HUES48 (cell line): Measurements from ENCODE around the gene PAQR4.

Source experiments
- H3K27ac ChIP-seq: one replicate; pipeline ENCODE4 v1.7.0; 2013; ENCODE audit warnings: low read depth, low read length, inconsistent platforms
- H3K27me3 ChIP-seq: 2 replicates; pipeline ENCODE4 v1.6.1; 2013; ENCODE audit warnings: mild to moderate bottlenecking, low read length; ENCODE audit not compliant: control insufficient read depth, insufficient read depth
- H3K36me3 ChIP-seq: 2 replicates; pipeline ENCODE4 v1.6.1; 2013; ENCODE audit warnings: low read length; ENCODE audit not compliant: control insufficient read depth, insufficient read depth
- H3K4me1 ChIP-seq: 2 replicates; pipeline ENCODE4 v1.6.1; 2013; ENCODE audit warnings: mild to moderate bottlenecking, low read length; ENCODE audit not compliant: control insufficient read depth, insufficient read depth
- H3K4me3 ChIP-seq: 2 replicates; pipeline ENCODE4 v1.5.1; 2013; ENCODE audit warnings: mild to moderate bottlenecking, low read depth, low read length
- H3K9ac ChIP-seq: 2 replicates; pipeline ENCODE4 v1.6.1; 2013; ENCODE audit warnings: mild to moderate bottlenecking, low read depth, low read length, moderate library complexity
- H3K9me3 ChIP-seq: 2 replicates; pipeline ENCODE4 v1.6.1; 2013; ENCODE audit warnings: low read length; ENCODE audit not compliant: control insufficient read depth, insufficient read depth

The PAQR4 gene

GRCh38 chr16:2946649-2947048 is 22.5 kb upstream of the PAQR4 start:
- Histone ChIP-seq H3K4me3 (no peak overlapping the region), H3K27me3 (no peaks in the 10 kb centered on the region), H3K9ac (no peak overlapping the region), H3K9me3 (no peaks in the 10 kb centered on the region), H3K4me1 (no peaks in the 10 kb centered on the region), H3K36me3 (no peaks in the 10 kb centered on the region), H3K27ac (no peak overlapping the region)

DNA sequence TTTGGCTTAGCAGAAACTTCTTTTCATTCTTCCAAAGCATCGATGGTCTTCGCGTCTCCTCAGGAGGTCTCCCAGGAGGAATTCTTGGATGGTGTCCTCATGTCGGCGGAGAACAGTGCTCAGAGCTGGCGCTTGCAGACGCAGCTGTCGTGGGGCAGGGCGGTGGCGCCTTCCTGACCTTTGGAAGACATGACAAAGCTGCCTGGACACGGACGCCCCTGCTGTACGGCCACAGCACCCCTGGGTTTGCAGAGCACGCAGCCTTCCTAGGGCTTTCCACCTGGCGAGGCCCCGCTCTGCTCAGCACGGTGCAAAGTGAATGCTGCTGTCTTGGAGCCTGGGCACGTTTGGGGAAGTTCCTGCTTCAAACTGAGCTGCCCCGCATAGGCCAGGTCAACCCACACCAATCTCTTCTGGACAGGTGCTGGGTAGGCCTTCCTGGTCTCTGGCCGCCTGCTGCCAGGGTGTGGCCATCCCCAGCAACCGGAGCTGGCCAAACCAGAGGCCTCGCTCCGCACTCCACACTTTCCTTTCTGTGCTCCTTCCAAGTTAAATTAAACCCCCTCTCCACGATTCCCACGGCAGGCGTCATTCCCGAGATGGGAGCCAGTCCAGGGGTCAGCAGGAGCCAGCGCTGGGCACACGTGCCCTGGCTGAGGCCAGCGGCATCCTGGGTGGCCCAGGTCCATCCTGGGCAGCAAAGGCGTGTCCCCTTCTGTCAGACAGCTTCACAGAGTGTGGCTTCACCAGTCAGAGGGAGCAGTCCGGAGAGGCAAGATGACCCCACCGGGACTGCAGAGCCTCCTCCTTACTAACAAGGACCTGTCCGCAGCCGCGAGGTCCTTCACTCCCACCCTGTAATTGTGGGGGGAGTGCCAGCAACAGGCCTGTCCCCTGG is 20.1 kb upstream of the PAQR4 start:
- no peak overlapping the region for H3K9ac ChIP-seq
- no peaks in the 10 kb centered on the region for H3K9me3 ChIP-seq
- H3K36me3 ChIP-seq: no peaks in the 10 kb centered on the region
- H3K27ac ChIP-seq: no peak overlapping the region
- no peaks in the 10 kb centered on the region for H3K4me1 ChIP-seq
- H3K4me3 ChIP-seq: no peak overlapping the region
- H3K27me3 ChIP-seq: no peaks in the 10 kb centered on the region

- Histone ChIP-seq H3K4me1 (no peaks in the 10 kb centered on the region), H3K27me3 (no peaks in the 10 kb centered on the region), H3K9ac (no peak overlapping the region), H3K27ac (no peak overlapping the region), H3K36me3 (no peaks in the 10 kb centered on the region), H3K9me3 (no peaks in the 10 kb centered on the region), H3K4me3 (no peak overlapping the region)
Measured at GRCh38 chr16:2949705-2950352, 19.3 kb upstream of the PAQR4 start.

DNA sequence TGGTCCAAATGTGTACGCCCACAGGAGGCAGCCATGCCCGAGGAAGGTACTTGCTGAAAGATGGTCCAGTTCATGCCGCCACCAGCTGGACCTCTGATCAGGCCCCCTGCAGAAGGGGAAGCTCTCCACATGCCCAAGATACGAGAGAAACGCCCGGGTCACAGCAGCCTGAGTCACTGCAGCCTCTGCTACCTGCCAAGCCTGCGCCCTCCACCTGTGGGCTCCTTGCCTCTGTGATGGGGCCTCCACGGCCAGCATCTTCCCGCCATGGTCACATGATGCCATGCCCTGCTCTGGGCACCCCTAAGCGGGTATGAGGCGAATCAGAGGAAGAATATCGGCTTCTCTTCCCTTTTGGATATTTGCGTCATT is 18.8 kb upstream of the PAQR4 start:
- no peak overlapping the region for H3K4me3 ChIP-seq
- no peak overlapping the region for H3K27ac ChIP-seq
- H3K27me3 ChIP-seq: no peaks in the 10 kb centered on the region
- H3K36me3 ChIP-seq: no peaks in the 10 kb centered on the region
- 0 out of 2 replicates have a peak, but pooled peaks cover 4% of the 10 kb centered on the region for H3K4me1 ChIP-seq
- no peak overlapping the region for H3K9ac ChIP-seq
- no peaks in the 10 kb centered on the region for H3K9me3 ChIP-seq

DNA sequence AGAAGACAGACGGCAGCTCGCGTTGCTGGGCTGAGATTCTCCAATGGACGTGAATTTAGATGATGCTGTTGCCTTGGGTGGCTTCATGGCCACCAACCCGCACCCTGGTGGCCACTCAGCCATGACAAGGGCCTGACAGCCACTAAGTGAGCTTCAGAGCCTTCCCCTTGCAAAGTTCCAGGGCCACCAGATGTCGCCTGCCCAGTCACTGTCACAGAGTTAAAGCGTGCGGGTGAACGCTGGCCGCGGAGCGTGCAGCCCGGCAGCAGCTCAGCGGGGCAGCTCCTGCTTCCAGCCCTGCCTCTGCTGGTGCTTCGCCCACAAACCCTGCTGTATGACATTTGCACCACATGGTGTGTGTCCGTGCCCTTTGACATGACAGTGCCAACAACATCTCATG is 18.4 kb upstream of the PAQR4 start:
- H3K27me3 ChIP-seq: no peaks in the 10 kb centered on the region
- H3K9ac ChIP-seq: no peak overlapping the region
- peaks cover 7% of the 10 kb centered on the region for H3K4me1 ChIP-seq
- no peaks in the 10 kb centered on the region for H3K9me3 ChIP-seq
- no peaks in the 10 kb centered on the region for H3K36me3 ChIP-seq
- H3K4me3 ChIP-seq: no peak overlapping the region
- H3K27ac ChIP-seq: no peak overlapping the region

- H3K9me3 ChIP-seq: no peaks in the 10 kb centered on the region
- peaks cover 13% of the 10 kb centered on the region for H3K4me1 ChIP-seq
Measured at GRCh38 chr16:2952679-2953078, 16.5 kb upstream of the PAQR4 start.

GRCh38 chr16:2953706-2954627 is 15.2 kb upstream of the PAQR4 start:
- no peaks in the 10 kb centered on the region for H3K9me3 ChIP-seq
- no peak overlapping the region for H3K9ac ChIP-seq
- peaks cover 13% of the 10 kb centered on the region for H3K4me1 ChIP-seq
- no peak overlapping the region for H3K4me3 ChIP-seq
- no peaks in the 10 kb centered on the region for H3K27me3 ChIP-seq
- no peak overlapping the region for H3K27ac ChIP-seq
- H3K36me3 ChIP-seq: no peaks in the 10 kb centered on the region

More at GRCh38 chr16:2952679-2953078, 16.5 kb upstream of the PAQR4 start:
- Histone ChIP-seq H3K27ac (no peak overlapping the region), H3K9ac (no peak overlapping the region), H3K27me3 (no peaks in the 10 kb centered on the region), H3K4me3 (no peak overlapping the region), H3K36me3 (no peaks in the 10 kb centered on the region)

DNA sequence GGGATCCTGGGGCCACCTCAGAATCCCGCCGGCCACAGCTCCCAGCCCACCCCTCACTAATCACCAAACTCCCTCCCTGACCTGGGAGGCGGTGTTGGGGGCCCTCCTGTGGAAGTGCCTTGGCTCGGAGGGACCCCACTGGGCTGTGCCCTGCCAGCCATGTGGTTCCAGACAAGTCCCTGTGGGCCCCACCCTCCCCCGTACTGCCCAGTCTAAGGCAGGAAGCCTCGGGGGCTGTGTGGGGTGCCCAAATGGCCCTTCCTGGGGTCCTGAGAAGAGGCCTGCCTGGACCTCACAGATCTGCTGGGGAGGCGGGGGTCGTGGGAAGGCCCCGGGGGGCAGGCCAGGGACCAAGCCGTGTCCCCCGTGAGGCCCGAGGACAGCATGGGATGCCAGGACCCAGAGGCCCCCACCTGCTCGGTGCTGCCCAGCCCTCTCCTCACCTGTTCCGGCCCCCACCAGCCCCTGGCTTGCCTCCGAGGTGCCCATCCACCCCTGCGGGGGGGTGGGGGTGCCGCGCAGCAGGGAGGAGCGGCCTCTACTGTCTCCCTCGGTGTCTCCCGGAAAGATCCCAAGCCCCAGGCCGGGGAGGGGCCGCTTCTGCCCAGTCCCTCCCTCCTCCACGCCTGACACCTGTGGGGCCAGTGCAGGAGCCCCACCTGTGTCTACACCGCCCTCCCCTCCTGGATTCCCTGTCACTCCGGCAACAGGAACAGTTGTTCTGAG is 14.3 kb upstream of the PAQR4 start:
- H3K4me1 ChIP-seq: peaks cover 13% of the 10 kb centered on the region
- H3K27me3 ChIP-seq: no peaks in the 10 kb centered on the region
- H3K9me3 ChIP-seq: no peaks in the 10 kb centered on the region
- no peak overlapping the region for H3K4me3 ChIP-seq
- H3K9ac ChIP-seq: no peak overlapping the region
- H3K27ac ChIP-seq: no peak overlapping the region
- no peaks in the 10 kb centered on the region for H3K36me3 ChIP-seq

GRCh38 chr16:2955438-2955778 is 13.7 kb upstream of the PAQR4 start:
- no peaks in the 10 kb centered on the region for H3K36me3 ChIP-seq
- H3K4me3 ChIP-seq: no peak overlapping the region
- H3K9me3 ChIP-seq: no peaks in the 10 kb centered on the region
- no peak overlapping the region for H3K9ac ChIP-seq
- no peaks in the 10 kb centered on the region for H3K27me3 ChIP-seq
- no peak overlapping the region for H3K27ac ChIP-seq
- peaks cover 13% of the 10 kb centered on the region for H3K4me1 ChIP-seq

GRCh38 chr16:2955779-2956578 is 13.2 kb upstream of the PAQR4 start:
- H3K27ac ChIP-seq: no peak overlapping the region
- no peaks in the 10 kb centered on the region for H3K27me3 ChIP-seq
- H3K4me1 ChIP-seq: peaks cover 13% of the 10 kb centered on the region
- H3K9me3 ChIP-seq: no peaks in the 10 kb centered on the region
- H3K9ac ChIP-seq: no peak overlapping the region
- no peak overlapping the region for H3K4me3 ChIP-seq
- no peaks in the 10 kb centered on the region for H3K36me3 ChIP-seq
